GM19023 (cell line): Measurements from ENCODE around the gene LTA.

Source experiments
- ATAC-seq: cut with Tn5 transposase; IDR thresholded peaks from one replicate; pipeline ENCODE4 v1.9.1; 2021; ENCODE audit warnings: mild to moderate bottlenecking, moderate library complexity; ENCODE audit not compliant: unreplicated experiment

Gene LTA, protein sequence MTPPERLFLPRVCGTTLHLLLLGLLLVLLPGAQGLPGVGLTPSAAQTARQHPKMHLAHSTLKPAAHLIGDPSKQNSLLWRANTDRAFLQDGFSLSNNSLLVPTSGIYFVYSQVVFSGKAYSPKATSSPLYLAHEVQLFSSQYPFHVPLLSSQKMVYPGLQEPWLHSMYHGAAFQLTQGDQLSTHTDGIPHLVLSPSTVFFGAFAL

DNA sequence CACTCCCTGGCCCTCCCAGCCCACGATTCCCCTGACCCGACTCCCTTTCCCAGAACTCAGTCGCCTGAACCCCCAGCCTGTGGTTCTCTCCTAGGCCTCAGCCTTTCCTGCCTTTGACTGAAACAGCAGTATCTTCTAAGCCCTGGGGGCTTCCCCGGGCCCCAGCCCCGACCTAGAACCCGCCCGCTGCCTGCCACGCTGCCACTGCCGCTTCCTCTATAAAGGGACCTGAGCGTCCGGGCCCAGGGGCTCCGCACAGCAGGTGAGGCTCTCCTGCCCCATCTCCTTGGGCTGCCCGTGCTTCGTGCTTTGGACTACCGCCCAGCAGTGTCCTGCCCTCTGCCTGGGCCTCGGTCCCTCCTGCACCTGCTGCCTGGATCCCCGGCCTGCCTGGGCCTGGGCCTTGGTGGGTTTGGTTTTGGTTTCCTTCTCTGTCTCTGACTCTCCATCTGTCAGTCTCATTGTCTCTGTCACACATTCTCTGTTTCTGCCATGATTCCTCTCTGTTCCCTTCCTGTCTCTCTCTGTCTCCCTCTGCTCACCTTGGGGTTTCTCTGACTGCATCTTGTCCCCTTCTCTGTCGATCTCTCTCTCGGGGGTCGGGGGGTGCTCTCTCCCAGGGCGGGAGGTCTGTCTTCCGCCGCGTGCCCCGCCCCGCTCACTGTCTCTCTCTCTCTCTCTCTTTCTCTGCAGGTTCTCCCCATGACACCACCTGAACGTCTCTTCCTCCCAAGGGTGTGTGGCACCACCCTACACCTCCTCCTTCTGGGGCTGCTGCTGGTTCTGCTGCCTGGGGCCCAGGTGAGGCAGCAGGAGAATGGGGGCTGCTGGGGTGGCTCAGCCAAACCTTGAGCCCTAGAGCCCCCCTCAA is at the start of gene LTA:
Gene LTA (plus strand): TSS at position 249 of the 871 bp plus-strand sequence. CDS start 454 bp downstream, at position 703.
- peak; percentile 54 for ATAC-seq

DNA sequence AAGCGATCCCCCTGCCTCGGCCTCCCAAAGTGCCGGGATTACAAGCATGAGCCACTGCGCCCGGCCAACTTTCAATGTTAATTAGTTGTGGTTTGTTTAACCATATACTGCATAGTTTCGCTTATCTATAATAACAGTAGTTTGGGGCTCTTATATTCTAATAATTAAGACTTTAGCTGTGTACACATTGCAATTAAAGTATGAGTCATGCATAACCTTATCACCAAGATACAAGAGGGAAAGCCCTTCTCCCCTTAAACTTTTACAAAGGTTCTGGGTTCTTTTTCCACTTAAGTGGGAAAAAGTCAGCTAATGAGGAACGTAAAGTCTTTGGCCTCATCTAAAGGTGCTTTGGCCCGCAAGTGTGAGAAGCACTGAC is 46.5 kb upstream of the LTA start:
- ATAC-seq = no peak

DNA sequence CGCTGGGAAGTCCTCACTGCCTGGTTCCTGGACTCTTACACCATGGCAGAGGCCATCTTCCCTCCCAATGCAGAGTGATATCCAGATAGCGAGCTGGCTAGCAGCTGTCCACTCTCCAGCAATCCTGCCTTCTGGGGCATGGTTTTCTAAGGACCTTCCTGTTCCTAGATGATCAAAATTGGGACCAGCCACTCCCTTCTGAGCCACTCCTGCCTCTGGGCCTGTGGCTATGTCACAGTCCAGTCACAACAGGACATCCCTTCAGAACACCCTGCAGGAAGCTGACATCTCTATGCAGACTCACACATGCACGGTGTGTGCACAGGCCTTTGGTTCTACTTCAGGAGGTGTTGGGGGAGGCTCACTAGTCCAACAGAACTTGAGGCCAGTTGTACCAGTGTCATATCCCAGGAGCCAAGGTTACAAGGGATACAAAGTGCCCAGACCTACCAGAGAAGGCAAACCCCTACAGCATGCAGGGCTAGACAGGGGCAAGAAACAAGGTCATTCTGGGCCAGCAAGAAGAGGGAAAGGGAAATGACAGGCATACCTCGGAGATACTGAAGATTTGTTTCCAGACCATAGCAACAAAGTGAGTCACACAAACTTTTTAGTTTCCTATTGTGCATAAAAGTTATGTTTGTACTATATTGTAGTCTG is 46.0 kb upstream of the LTA start:
- no peak for ATAC-seq

DNA sequence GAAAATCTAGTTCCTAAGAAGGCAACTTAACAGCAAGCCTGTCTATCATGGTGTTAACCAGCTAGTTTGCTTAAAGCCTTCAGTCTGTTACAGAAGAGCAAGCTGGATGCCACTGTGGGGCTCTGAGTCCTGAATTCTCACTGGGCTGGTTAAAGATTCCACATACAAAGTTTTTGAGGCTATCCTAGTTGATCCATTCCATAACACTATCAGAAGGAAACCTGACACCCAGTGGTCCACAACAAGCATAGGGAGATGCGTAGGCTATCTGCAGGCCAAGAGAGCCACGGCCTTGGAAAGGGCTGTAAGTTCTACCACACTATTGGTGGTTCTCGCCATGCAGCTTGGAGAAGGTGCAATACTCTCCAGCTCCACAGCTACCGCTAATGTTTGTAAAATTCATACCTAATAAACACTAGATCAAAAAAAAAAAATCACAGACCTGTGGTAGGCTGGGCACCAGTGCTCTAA is 43.7 kb upstream of the LTA start:
- no peak for ATAC-seq

DNA sequence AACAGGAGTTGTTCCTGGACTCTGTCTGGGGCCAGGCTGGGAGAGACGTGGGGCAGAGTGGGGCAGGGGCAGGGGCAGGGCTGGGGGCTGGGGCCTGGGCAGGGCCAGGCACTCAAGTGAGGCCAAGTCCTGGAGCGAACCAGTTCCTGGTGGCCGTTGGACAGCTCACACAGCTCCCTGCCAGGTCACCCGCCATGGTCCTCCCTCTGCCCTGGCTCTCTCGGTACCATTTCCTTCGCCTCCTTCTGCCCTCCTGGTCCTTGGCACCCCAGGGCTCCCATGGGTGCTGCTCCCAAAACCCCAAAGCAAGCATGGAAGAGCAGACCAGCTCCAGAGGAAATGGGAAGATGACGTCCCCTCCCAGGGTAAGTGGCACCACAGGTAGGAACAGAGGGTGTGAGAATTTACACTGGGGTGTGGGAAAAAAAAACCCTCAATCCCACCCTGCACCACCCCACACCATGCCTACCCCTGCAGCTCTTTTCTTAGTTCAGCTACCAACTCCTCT is 43.2 kb upstream of the LTA start, which contains the start of gene MCCD1:
Gene MCCD1 (plus strand): TSS at position 142 of the 508 bp plus-strand sequence. CDS start 53 bp downstream, at position 195.
- ATAC-seq = no peak

DNA sequence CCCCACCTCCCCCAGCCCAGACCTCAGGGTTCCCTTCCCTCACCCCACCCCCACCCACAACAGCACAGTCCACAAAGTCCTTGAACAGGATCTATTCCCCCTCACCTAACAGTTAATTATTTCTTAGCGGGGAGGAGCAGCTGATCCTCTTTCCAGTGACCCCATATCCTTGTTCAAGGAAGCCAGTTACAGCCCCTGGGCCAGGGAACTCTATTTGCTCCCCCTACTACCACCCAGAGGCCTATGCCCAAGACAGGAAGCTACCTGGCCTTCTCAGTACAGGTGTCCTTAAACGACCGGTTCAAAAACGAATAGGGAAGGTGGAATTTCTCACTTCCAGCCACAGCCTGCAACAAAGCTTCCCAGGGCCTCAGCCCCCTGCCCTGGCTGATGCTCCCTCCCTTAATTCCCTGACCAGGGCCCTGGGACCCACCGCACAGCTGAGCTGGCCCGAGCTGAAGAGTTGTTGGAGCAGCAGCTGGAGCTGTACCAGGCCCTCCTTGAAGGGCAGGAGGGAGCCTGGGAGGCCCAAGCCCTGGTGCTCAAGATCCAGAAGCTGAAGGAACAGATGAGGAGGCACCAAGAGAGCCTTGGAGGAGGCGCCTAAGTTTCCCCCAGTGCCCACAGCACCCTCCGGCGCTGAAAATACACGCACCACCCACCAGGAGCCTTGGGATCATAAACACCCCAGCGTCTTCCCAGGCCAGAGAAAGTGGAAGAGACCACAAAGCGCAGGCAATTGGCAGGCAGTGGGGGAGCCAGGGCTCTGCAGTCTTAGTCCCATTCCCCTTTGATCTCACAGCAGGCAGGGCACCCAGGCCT is 42.5 kb upstream of the LTA start:
- ATAC-seq = no peak

DNA sequence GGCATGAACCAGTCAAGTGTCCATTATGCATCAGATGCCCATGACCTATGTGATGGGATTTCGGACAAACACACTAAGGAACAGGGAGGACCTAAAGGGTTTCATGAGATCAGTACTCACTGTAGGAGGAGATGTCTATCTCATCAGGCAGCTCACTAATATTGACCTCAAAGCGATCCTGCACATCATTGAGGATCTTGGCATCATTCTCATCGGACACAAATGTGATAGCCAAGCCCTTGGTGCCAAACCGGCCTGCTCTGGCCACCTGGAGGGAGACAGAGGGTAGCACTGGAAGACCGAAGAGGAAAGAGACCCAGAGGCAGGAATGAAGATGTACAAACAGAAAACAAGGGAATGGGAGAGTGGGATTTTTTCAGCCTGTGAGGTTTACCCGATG is 41.4 kb upstream of the LTA start:
- no peak for ATAC-seq

DNA sequence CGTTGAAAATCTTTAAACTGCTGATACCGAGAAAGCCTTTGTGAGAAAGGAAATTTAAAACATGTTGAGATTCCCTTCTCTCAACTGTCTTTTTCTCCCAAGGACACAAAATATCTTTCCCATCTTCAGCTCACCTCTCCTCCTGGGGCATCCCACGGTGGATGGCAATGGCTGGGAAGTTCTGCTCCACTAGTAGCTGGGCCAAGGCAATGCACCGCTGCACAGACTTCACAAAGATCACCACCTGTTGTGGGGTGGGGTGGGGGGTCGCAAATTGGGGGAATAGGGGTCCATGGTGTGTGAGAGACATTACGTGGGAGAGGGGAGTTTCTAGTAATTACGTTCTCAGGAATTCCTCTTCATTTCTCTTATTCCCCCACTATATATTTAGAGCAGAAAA is 40.9 kb upstream of the LTA start:
- ATAC-seq = no peak

DNA sequence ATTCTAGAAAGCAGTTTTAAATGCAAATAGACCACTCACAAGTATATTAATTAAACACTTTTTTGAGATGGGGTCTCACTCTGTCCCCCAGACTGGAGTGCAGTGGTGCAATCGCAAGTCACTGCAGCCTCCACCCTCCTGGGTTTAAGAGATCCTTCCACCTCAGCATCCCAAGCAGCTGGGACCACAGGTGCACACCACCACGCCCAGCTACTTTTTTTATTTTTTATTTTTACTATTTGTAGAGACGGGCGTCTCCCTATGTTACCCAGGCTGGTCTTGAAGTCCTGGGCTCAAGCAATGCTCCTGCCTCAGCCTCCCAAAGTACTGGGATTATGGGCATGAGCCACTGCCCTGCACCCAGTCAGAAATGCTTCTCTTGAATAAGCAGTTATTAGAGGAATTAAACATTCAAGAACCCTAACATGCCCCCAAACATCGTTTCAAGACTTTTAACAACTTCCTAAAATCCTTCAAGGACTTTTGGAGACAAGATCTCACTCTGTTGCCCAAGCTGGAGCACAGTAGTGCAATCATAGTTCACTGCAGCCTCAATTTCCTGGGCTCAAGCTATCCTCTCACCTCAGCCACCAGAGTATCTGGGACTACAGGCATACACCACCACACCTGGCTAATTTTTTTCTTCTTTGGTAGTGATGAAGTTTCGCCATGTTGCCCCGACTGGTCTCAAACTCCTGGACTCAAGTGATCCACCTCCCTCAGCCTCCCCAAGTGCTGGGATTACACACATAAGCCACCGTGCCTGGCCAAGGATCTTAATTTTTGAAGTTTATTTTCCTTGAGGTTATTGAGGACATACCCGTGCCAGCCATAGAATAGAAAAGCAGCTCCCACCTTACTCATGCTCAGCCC is 40.1 kb upstream of the LTA start:
- ATAC-seq = no peak

DNA sequence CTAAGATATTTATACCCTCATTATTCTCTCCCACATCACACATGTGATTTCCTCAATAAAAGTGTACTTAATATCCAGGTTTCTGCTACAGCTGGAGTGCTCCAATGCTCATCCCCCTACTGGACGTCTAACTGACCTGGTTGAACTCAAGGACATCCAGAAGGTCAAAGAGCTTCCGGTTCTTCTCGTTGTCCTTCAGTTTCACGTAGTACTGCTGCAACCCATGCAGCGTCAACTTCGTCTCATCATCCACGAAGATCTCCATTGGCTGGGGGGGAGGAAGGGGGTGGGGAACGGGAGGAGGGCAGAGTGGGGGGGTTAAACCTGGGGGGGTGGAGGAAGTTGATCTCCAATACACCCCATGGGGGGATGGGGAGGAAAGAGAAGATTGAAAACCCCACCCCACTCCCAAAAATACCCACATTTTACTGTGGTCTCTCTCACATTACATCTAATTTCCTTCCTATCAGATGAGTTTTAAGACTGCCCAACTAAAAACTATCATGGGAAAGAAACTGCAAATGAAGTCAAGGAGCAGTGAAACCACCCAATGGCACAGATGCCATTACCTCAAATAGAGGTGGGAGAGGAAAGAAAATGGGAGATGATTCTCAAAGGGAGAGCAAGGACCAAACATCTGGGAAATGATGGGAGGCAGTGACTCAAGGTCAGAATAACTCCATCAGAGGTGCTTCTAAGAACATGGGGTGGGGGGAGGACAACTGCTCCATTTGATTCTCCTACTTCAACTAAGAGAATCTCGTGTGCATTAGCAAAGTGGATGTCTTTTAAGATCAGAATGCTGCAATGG is 39.2 kb upstream of the LTA start:
- ATAC-seq = no peak

DNA sequence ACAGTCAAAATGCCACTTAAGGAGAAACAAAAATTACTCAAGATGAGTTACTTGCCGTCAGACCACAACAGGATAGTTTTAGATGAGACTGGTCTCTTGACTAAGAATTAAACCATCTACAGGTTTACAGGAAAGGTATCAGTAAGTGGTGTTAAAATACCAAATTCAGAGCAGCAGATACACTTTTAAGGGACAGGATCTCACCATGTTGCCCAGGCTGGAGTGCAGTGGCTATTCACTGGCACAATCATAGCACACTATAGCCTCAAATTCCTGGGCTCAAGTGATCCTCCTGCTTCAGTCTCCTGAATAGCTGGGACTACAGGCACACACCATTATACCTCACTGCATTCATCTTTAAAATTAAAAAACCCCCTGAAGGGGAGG is 38.6 kb upstream of the LTA start:
- ATAC-seq = no peak

DNA sequence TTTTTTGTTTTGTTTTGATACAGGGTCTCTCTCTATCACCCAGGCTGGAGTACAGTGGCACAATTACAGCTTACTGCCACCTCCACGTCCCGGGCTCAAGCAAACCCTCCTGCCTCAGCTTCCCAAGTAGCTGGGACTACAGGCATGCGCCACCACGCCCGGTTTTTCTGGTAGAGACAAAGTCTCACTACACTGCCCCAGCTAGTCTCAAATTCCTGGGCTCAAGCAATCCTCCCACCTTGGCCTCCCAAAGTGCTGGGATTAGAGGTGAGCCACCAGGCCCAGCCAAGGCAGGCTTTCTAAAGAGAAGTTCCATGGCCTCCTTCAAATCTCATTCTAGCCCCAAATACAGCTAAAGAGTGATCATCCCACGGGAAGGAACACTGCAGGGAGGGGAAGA is 38.1 kb upstream of the LTA start:
- ATAC-seq = no peak

DNA sequence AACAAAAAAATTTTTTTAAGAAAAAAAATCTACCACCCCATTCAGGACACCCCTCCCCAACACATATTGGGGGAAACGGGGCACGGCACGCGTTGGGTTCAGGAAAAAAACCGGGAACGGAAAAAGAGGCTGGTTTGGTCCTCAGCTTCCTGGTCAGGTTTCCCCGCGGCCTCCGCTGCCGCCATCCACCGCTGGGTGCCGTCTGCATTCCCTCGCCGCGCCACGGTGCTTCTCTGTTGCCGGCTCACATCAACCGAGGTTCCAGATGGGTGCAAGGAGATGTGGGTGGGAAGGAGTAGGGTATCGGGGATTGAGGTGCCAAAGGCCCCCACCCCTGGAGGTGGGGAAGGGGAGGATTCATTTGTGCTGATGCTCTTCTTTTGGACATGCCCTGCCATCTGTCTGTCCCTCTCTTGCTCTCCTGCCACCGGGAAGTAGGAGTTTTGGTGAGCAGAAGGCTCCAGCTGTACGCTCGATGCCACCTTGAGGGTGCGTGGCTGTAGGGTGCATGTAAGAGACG is 37.5 kb upstream of the LTA start:
- no peak for ATAC-seq

DNA sequence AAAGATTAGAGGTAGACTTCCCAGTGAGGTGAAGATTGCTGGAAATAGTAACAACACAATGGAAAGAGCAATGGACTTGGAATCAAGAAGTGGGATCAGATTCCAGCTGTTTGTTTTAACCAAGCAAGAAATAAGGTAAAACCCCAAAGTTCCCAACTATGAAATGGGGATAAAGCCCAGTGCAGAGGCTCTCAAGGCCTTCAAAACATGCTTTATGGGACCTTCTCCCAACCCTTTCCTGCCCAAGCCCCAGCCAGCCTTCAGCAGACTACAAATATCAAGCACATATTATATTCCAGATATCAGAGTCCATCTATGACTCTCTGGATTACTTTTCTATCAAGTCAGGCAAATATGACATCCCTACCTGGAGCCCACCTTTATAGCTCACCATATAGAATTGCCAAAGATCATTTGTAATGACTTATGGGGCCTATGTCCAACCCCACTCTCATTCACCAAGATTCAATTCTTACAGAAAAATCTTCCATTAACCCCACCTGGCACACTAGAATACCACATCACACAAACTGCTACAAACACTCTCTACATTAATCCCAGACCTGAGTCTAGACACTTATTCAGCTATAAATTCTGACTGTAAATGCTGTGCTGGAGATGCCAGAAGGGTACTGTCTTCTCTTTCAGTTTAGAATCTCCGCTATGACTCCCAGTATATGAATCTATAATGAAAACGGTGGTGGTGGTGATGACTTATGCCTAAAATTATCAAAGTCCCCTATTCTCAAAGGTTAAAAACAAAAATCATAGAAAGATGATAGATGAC is 36.4 kb upstream of the LTA start:
- ATAC-seq = no peak

DNA sequence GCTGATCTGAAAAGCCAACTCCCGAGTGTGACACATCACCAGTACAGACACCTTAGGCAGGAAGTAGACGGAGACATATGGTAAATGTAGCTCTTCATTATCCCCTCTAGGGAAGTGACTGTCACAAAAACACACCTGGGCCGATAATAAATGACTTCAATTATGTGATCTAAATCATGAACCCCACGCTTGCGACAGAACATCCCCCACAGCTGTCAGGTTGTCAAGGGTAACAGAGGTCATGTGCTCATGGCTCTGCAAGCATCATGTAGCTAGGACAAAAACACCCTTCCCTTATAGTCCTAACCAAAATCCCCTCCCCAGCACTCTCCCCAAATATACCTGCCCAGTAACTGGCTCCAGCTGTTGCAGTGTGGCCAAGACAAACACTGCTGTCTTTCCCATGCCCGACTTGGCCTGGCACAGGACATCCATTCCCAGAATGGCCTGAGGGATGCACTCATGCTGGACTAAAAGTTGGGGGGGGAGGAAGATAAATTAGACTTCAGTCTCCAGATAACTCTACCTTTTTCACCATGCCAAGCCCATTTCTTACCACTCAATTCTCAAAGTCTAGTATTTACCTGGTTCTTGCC is 33.2 kb upstream of the LTA start:
- ATAC-seq = no peak

DNA sequence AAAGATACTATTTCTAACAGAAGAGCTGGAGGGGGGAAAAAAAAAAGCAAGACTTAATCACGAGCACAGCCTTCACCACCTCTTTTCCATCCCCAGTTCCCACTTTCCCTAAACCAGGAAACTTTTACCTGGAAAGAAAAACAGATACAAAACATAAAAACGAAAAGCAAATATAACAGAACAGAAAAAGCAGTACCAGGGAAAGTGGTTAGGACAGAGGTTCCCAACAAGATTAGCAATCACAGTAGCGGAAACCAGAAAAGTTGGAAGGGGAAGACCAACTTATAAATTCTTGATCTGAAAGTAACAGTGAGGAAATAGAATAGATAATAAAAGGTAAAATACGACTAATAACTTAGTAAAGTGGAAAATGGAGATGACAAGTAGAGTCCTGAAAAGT is 31.4 kb upstream of the LTA start:
- ATAC-seq = no peak

DNA sequence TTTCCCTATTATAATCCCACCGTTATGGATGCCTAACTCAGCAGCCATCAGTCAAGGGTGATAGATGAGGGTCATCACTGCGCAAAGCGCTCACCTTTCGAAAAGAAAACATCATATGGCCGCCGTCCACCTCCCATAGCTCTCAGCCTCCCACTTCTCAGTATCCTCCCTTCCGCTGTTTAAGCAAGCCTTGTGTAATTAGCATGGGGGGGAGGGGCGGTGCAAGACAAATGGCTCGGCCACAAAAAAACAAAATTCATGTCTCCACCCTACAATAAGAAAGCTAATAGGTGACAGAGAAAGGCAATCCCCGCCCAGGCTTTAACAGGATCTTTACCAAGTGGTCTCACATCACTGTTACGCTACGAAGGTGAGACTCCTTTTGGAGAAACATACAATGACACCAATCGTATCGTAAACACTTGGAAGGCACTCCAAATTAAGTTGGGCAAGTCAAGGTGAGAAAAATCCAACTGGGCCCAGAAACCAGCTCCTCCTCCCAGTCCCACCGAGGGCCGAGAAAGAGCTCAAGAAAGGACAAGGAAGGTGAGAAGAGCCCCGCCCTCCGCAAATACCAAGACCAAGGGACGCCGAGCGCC is 30.9 kb upstream of the LTA start:
- ATAC-seq = no peak
